Dermis microvascular lymphatic vessel endothelial cell (primary cell): ENCODE results near the gene DMRTA2. TPM values are rescaled to one million over a fixed set of nuclear protein-coding genes. Genes with fewer than 3 reads are reported as not detected.

Experiments used
- DNase-seq, 2 donors: peaks; one replicate each; pipeline versions ENCODE4 v3.0.0 to v3.0.0-alpha.2; 2010; ENCODE audit warnings: low read depth in 2 of 2
- total RNA-seq: library from RNA; depleted of rRNA; stranded (reverse); fragments of >200 nt; gene quantifications from 2 replicates; pipeline ENCODE4 v1.2.1, GENCODE V29; 2014

The DMRTA2 gene
- under 0.01 TPM in 1 of 2 replicates, not detected in the other for total RNA-seq

- DNase-seq, result peak; percentile 18 to 63
Observed at GRCh38 chr1:50422946-50423669, at the start of gene DMRTA2. DMRTA2 (minus strand) TSS chr1:50423443; CDS start chr1:50421536, 1,907 bp downstream.

DNA sequence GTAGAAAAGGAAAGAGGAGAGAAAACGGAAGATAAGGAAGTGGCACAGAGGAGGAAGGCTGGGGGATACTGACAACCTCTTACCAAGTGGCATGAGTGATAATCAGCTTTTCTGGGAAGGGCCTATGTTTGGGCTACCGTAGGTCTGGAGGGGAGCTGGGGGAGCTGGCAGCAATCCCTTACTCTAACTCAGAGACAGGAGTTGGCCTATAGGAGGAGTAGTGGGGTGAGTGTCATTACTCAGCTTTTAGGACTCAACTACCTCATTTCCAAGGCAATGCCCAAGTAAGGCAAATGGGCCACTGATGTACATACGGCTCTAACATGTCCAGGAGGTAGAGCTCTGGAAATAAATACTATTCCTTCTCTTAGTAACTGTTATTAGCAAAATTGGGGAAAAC lies 48.7 kb upstream of the DMRTA2 start:
- DNase-seq, result no peak

DNA sequence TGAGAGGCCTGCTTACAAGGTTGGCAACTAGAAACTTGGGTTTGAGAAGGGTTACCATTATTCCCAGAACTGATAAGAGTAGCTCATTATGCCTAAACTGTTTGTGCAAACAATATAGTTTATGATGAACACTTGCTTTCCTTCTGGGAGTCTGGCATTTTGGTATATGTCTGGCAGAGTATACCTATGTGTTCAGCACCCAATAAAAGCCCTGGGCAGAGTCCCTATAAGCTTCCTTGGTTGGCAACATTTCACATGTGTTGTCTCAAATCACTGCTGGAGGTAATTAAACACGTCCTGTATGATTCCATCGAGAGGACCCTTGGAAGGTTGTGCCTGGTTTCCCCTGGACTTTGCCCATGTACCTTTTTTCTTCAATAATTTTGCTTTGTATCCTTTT lies 39.7 kb upstream of the DMRTA2 start:
- DNase-seq, result no peak

DNA sequence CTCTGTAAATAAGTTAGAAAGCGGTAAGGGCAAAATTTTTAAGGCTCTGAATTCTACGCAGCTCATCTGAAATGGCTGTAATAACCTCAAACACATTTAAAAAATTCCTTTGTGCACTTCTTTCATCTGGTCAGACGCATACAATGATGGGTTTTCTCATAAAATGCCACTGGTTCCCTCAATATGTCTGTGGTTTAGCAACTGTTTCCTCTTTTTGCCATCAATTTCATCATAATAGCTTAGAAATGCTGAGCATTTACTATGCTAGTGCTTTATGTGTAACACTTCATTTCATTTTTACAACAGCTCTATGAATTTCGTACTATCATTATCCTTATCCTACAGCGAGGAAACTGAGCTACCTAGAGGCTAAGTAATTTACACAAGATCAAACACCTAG lies 35.3 kb upstream of the DMRTA2 start:
- DNase-seq, result no peak

GRCh38 chr1:50454911-50455310 lies 31.7 kb upstream of the DMRTA2 start:
- no peak for DNase-seq

DNA sequence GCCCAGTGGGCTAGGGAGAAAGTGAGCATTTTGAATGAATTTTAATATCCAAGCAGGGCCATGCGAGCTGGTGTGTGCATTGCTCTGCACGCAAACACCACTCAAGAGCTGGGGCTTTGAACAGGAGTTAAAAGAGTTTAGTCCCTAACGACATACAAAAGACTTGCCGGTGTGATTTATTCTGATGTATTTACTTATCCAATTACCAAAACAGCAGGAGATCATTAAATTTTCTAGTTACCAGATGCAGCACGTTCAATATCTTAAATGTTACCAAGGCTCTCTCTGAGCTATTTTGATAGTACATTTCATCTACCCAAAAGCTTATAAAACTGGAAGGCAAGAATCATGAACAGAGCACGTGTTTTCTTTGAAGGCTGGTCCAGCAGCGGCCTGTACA lies 30.0 kb upstream of the DMRTA2 start:
- no peak for DNase-seq

- no peak for DNase-seq
Observed at GRCh38 chr1:50452700-50453099, 29.5 kb upstream of the DMRTA2 start.

DNA sequence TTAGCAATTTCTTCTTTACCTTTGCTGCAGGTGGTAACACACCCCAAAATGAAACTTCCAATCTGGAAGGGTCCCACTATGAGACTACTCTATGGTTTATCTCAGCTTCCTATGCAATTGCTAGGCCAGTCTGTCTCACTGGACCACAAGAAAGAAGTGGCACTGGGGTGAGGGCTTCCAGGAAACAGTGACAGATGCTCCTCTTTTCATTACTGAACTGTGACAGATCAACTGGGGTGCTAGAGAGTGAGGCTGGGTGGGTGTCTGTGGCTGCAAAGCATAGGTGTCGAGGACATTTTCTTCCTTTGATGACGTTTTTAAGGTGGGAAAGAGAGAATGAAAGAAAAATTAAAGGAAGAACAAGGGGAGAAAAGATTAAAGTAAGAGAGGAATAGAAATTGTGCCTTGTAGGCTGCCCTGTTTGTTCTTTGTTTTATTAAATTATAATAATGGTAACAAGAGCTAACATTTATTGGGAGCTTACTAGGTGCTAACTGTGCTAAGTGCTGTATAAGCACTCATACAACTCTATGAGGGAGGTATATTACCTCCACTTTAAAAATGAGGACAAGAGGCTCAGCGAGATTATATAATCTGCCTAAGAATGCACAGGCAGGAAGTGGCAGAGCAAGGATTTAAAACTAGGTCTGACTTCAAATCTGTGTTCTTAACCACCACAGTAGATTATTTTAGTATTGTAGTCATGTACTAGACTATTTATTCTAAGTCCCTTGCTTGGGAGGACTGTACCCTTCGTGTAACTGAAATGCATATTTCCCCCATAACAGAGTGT lies 27.8 kb upstream of the DMRTA2 start:
- DNase-seq, result no peak

DNA sequence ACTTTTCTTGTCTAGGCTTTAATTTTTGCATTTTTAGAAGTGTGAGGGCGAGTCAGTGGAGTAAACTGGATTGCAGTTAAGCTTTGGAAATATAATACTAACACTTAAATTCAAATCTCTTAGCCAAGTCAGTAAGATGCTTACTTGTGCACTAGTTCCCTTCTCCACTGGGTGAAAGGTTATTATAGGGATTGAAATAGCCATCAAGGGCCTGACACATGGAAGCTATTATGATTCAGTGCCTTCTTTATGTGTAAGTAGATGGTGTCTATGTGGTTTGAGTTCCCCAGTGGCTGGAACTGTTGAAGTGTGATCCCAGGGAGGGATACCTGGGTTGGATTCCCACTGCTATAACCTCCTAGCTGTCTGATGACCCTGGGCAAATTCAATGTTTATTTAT lies 24.7 kb upstream of the DMRTA2 start:
- no peak for DNase-seq

DNA sequence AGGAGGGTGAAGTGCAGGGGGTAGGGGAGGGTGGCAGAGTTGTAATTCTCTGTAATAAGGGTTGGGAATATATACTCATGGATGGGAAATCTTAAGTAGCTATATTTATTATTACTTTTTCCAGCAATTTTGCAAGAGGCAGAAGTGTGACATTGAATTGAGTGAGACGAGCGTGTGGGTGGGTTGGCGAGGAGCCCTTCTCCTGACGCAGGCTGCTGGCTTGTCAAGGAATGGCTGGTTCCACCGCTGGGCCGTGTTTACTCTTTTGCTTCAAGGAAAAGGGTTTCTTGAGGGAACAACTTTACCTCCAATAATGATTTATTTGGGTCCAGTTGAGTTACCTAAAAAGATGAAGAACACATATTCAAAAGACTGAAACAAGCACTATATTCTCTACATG lies 17.9 kb upstream of the DMRTA2 start:
- no peak for DNase-seq

- DNase-seq, result no peak
Observed at GRCh38 chr1:50438945-50439344, 15.7 kb upstream of the DMRTA2 start.

GRCh38 chr1:50436489-50436888 lies 13.2 kb upstream of the DMRTA2 start:
- no peak for DNase-seq

GRCh38 chr1:50430010-50430405 lies 6.8 kb upstream of the DMRTA2 start:
- DNase-seq, result no peak

DNA sequence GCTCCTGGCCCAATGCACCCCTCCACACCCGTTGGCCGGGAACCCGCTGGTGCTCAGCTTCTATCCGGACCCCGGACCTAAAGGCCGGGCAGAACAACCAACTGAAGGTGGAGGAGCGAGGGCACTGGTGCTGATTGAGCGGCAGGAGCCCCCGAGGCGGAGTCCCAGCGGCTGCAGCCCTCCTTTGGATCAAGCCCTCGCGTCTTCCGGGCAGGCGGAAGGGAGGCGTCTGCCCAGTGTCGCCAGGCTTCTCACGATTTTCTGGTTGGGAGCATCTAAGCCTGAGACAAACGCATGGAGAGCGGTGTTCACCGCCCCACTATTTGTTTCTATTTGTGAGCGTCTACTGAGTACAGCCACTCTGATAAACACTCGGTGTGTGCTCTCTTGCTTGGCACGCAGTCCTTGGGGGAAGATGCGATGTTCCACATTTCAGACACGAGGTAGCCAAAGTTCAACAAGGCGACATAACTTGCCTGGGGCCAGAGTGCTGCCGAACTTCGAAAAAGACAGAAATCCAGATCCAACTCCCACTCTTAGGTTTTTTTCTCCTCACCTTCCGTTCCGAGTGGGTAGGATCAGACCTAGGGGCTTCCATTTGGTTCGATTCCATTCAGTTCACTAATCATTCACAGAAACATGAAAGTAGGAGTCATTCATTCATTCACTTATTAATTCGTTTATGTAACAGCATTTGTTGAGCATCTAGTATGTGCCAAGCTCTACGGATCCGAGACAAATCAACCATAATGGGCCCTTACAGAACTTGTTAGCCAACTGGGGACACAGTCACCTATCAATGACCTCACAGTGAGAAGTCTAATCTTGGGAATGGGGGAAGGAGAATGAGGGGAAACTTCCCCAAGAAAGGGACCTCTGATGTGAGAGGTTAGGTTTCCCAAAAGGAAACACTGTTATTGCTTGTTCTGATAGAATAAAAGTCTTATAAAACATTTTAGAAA lies 4.9 kb upstream of the DMRTA2 start:
- no peak for DNase-seq

DNA sequence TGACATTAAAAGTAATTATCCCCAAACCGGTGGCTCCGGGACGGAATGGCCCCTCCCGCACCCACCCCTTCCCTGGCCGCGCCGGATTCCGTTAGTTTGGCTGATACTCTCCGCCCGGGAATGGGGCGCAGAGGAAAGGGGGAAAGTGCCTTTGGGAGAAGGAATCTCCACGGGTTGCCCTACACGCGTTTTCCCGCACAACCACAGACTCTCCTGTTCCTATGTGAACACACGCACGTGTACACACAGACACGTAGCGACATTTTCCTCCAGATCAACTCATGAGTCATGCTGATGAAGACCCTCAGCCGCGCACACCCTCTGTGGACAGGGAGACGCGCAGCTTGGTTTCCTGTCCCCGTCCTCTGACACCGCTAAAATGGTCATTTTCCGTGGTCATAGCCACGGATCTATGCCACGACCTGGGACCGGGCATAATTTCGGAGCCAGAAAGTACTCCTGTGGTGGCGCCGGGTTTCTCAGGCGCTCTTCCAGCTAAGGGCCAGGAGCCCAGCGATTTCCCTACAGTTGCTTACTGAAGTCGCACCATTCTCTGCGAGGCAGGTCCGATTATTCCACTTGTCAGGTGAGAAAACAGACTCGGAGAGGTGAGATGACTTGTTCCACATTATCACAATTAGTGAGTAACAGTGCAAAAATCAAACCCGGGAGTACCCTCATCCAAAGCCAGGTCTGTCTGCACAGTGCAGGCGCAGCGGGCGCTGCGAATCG lies 4.0 kb upstream of the DMRTA2 start:
- DNase-seq, result no peak

- no peak for DNase-seq
Observed at GRCh38 chr1:50426702-50427085, 3.5 kb upstream of the DMRTA2 start.

- DNase-seq, result no peak
Observed at GRCh38 chr1:50426108-50426700, 3.0 kb upstream of the DMRTA2 start.

DNA sequence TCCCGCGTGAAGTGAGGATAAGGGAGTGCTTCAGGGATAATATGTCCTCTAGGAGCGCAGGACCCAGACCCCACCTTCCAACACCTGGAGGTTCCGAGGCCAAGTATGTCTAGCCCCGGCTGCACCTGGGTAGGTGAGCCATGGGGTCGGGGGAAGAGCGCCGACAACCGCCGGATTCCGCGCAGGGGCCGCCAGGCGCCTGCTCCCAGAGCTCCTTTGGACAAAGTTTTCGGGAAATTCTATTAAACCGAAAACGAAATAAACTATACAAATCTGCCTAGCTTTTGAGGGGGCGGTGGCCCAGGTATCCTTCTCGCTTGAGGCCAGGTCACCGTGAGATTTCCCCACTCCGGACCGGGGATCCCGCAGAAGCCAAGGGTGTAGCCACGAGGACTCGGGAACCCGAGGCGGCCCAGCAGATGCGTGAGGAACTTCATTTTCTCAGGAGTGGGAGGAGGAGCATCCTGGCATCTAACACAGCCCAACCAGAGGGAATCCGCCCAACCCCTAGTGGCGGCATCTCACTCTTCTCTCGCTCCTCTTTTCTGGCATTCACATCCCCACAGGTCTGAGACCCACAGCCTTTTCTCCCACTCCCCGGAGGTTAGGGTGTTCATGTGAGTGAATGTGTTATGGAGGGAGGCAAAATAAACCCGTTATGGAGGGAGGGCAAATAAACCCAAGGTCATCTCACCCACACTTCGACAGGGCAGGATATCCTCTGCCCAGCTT lies 2.3 kb upstream of the DMRTA2 start:
- DNase-seq, result no peak

DNA sequence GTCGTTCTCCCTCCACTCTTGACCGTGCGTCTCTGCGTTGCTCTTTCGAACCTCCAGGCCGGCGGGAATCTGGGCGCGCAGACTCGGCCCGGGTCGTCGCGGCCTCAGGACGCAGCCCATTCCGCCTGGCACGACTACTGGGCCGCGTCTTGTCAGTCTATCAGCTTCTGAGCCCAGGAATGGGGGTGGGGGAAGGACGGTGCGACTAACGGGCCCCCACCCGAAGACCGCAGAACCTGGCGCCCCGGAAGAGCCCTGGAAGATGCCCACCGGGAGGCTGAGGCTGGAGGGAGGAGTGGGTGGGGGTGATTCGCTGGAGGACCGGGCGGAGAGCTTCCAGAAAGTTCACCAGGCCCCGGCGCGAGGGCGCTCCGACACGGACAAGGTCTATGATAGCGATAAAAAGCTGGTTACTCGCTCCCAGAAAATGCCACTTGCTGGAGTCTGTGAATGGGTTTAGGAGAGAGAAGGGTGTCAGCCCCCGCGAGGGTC lies 1.7 kb upstream of the DMRTA2 start:
- DNase-seq, result no peak
